ENCODE measurements around the gene CAMK4. TPM values are rescaled to one million over a fixed set of nuclear protein-coding genes. Genes with fewer than 3 reads are reported as not detected.
A peak's percentile ranks its signal among the peaks of the same experiment; 100 is the strongest.

Gene CAMK4
- total and polyA plus RNA-seq, 4 donors, result 0.27 to 1.4 (median 1.2) TPM

- Histone ChIP-seq H3K4me3 (ENCODE audit: low read depth in 1 of 3, low read length in 3 of 3) (no peak overlapping the region), H3K27ac (ENCODE audit: low read depth in 1 of 2, low read length in 2 of 2) (no peak overlapping the region), H3K36me3 (ENCODE audit: control insufficient read depth in 4 of 4, insufficient read depth in 3 of 4, low read depth in 1 of 4, low read length in 3 of 4) (no peaks in the 10 kb centered on the region), H3K4me1 (ENCODE audit: control insufficient read depth in 4 of 4, insufficient read depth in 4 of 4, low read length in 3 of 4) (peaks cover 0 to 2% (median 0%) of the 10 kb centered on the region in 4 donors), H3K27me3 (ENCODE audit: control insufficient read depth in 4 of 4, insufficient read depth in 4 of 4, low read length in 3 of 4) (peaks cover 0 to 2% (median 0%) of the 10 kb centered on the region in 4 donors), H3K9me3 (ENCODE audit: control insufficient read depth in 4 of 4, low read length in 3 of 4) (no peaks in the 10 kb centered on the region), H3K9ac (ENCODE audit: low read depth in 1 of 2, low read length in 2 of 2) (no peak overlapping the region)
- 60% methylated on average over 2 of the region's 2 CpGs for WGBS
- no peak for TF ChIP-seq MAX (IDR thresholded peaks at IDR 0.05)
- no peak for DNase-seq (ENCODE audit: low spot score)
These were observed 29.3 kb upstream of the CAMK4 start for GRCh38 chr5:111194925-111195324.

GRCh38 chr5:111197523-111197922 is 26.7 kb upstream of the CAMK4 start:
- H3K4me1 ChIP-seq (ENCODE audit: control insufficient read depth in 4 of 4, insufficient read depth in 4 of 4, low read length in 3 of 4), result peaks cover 0 to 2% (median 0%) of the 10 kb centered on the region in 4 donors
- no peak overlapping the region for H3K4me3 ChIP-seq (ENCODE audit: low read depth in 1 of 3, low read length in 3 of 3)
- no peak overlapping the region for H3K9ac ChIP-seq (ENCODE audit: low read depth in 1 of 2, low read length in 2 of 2)
- H3K36me3 ChIP-seq (ENCODE audit: control insufficient read depth in 4 of 4, insufficient read depth in 3 of 4, low read depth in 1 of 4, low read length in 3 of 4), result no peaks in the 10 kb centered on the region
- no peaks in the 10 kb centered on the region for H3K9me3 ChIP-seq (ENCODE audit: control insufficient read depth in 4 of 4, low read length in 3 of 4)
- DNase-seq (ENCODE audit: low spot score), result no peak
- no peaks in the 10 kb centered on the region for H3K27me3 ChIP-seq (ENCODE audit: control insufficient read depth in 4 of 4, insufficient read depth in 4 of 4, low read length in 3 of 4)
- no peak overlapping the region for H3K27ac ChIP-seq (ENCODE audit: low read depth in 1 of 2, low read length in 2 of 2)
- WGBS, result 2% methylated on average over 1 of the region's 1 CpG
- TF ChIP-seq ATF3 (IDR thresholded peaks at IDR 0.05) (no peak), RAD21 (IDR thresholded peaks at IDR 0.05) (no peak), ZBTB33 (IDR thresholded peaks at IDR 0.05) (no peak), HNF4A (conservative IDR thresholded peaks at IDR 0.05) (peak; percentile 46 to 54), FOXA2 (IDR thresholded peaks at IDR 0.05) (no peak)

- no peak overlapping the region for H3K27ac ChIP-seq (ENCODE audit: low read depth in 1 of 2, low read length in 2 of 2)
- peaks cover 0 to 2% (median 0%) of the 10 kb centered on the region in 4 donors for H3K4me1 ChIP-seq (ENCODE audit: control insufficient read depth in 4 of 4, insufficient read depth in 4 of 4, low read length in 3 of 4)
- H3K4me3 ChIP-seq (ENCODE audit: low read depth in 1 of 3, low read length in 3 of 3), result no peak overlapping the region
- TF ChIP-seq NR2F2 (IDR thresholded peaks at IDR 0.05), result no peak
- no peak for TF ChIP-seq FOXA1 (IDR thresholded peaks at IDR 0.05)
- TF ChIP-seq HNF4G (IDR thresholded peaks at IDR 0.05), result no peak
- no peak for TF ChIP-seq MAX (IDR thresholded peaks at IDR 0.05)
- no peak for TF ChIP-seq JUND (IDR thresholded peaks at IDR 0.05)
- no peak for TF ChIP-seq ATF3 (IDR thresholded peaks at IDR 0.05)
- H3K9ac ChIP-seq (ENCODE audit: low read depth in 1 of 2, low read length in 2 of 2), result no peak overlapping the region
- WGBS, result 74% methylated on average over 4 of the region's 4 CpGs
- no peaks in the 10 kb centered on the region for H3K36me3 ChIP-seq (ENCODE audit: control insufficient read depth in 4 of 4, insufficient read depth in 3 of 4, low read depth in 1 of 4, low read length in 3 of 4)
- DNase-seq (ENCODE audit: low spot score), result no peak
- H3K27me3 ChIP-seq (ENCODE audit: control insufficient read depth in 4 of 4, insufficient read depth in 4 of 4, low read length in 3 of 4), result no peaks in the 10 kb centered on the region
- H3K9me3 ChIP-seq (ENCODE audit: control insufficient read depth in 4 of 4, low read length in 3 of 4), result no peaks in the 10 kb centered on the region
These were observed 25.8 kb upstream of the CAMK4 start for GRCh38 chr5:111198281-111198966.
